Esophagus mucosa (tissue), 1 donor: ENCODE results near the gene DHRSX. TPM values are rescaled to one million over a fixed set of nuclear protein-coding genes. Genes with fewer than 3 reads are reported as not detected.
"Not testable (repeated sequence)": the region's sequence is repeated elsewhere in the genome, so short reads cannot be mapped to it uniquely, and the experiment has no call there.

ENCODE experiments used
- ATAC-seq: fragments of 200-7000 bp; cut with Tn5 transposase; one replicate; pipeline ENCODE4 v1.9.1; 2020
- total RNA-seq: library from RNA; stranded (reverse); gene quantifications from one replicate; pipeline ENCODE4 v1.2.4, GENCODE V29; 2023
- donor health status: DM: yes; HTN: yes; CAD: no.

Gene DHRSX, protein sequence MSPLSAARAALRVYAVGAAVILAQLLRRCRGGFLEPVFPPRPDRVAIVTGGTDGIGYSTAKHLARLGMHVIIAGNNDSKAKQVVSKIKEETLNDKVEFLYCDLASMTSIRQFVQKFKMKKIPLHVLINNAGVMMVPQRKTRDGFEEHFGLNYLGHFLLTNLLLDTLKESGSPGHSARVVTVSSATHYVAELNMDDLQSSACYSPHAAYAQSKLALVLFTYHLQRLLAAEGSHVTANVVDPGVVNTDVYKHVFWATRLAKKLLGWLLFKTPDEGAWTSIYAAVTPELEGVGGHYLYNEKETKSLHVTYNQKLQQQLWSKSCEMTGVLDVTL
- total RNA-seq = 9.7 TPM

DNA sequence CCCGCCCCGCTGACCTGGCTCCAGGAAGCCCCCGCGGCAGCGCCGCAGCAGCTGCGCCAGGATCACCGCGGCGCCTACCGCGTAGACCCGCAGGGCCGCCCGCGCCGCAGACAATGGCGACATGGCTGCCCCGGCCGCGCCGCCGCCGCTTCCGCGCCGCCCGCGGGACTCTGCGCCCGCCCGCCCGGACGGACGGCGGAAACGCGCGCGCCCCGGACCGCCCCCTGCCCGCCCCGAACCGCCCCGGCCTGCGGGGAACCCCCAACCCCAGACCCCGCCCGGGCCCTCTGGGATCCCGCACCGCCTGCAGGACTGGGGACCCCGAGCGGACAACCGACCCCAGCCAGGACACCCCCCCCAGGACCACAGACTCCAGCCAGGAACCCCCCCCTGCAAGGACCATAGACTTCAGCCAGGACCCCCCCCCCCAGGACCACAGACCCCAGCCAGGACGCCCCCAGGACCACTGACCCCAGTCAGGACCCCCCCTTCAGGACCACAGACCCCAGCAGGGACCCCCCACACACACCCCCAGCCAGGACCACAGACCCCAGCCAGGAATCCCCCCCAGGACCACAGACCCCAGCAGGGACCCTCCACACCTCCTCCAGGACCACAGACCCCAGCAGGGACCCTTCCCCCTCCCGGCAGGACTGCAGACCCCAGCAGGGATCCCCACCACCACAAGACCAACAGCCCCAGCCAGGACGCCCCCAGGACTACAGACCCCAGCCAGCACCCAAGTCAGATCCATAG is at the start of gene DHRSX, which contains the start of gene ZBED1:
Gene DHRSX, minus strand, starts transcription at position 174 of the 756 bp plus-strand sequence. Its CDS starts 51 bp downstream, at position 123.
Gene ZBED1, minus strand, starts transcription at position 174 of the 756 bp plus-strand sequence. CDS start 10,257 bp downstream, outside the sequence.
- ATAC-seq = peak; percentile 48

- no peak for ATAC-seq
These were observed 49.1 kb upstream of the DHRSX start for GRCh38 chrX:2549876-2550275.

GRCh38 chrX:2548711-2549423 is 48.1 kb upstream of the DHRSX start:
- no peak for ATAC-seq

- no peak for ATAC-seq
These were observed 47.0 kb upstream of the DHRSX start for GRCh38 chrX:2547736-2548135.

GRCh38 chrX:2546496-2546895 is 45.7 kb upstream of the DHRSX start:
- ATAC-seq = no peak

DNA sequence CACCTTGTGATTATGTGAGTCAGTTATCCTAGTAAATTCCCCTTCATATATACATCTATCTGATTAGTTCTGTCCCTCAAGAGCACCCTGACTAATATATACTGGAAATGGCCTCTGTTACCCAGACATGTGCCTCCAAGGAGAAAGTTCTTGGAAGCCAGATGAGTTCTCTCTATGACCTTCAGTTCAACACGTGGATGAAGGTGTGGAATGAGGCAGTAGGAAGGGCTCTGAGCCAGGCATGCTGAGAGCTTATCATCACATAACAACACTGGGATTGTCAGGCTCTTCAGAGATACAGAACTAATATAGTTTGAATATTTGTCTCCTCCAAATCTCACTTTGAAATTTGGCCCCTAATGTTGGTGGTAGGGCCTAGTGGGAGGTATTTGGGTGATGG is 44.4 kb upstream of the DHRSX start:
- no peak for ATAC-seq

GRCh38 chrX:2542826-2543521 is 42.2 kb upstream of the DHRSX start:
- no peak for ATAC-seq

GRCh38 chrX:2541603-2542002 is 40.8 kb upstream of the DHRSX start:
- no peak for ATAC-seq

DNA sequence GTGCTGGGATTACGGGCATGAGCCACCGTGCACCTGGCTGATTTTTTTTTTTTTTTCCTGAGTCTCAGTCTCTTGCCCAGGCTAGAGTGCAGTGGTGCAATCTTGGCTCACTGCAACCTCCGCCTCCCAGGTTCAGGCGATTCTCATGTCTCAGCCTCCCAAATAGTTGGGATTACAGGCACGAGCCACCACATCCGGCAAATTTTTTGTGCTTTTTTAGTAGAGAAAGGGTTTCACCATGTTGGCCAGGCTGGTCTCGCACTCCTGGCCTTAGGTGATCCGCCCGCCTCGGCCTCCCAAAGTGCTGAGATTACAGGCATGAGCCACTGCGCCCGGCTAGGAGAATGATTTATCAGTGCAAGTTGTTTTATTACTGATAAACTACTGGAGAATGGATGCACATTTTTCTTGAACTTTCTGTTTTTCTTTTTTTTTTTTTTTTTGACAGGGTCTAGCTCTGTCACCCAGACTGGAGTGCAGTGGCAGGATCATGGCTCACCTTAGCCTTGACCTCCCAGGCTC is 39.7 kb upstream of the DHRSX start:
- ATAC-seq = no peak

DNA sequence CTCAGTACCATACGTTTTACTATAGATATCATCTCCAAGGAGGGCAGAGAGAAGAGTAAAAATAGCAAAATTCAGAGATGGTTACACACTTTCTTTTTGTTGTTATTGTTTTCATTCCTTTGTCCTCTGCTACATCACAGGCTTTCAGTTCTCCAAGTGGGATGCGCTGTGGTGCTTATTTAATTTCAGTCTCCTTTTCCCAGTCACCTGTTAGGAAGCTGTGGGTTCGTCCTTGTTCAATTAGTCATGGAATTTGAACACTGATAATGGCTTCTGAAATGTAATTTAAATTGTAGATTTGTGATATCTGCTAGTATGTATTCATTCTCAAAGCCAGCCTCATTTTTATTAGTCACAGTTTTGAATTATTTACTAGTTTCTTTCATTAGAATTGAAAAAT is 38.8 kb upstream of the DHRSX start:
- ATAC-seq = no peak

GRCh38 chrX:2538031-2538757 is 37.4 kb upstream of the DHRSX start:
- no peak for ATAC-seq

DNA sequence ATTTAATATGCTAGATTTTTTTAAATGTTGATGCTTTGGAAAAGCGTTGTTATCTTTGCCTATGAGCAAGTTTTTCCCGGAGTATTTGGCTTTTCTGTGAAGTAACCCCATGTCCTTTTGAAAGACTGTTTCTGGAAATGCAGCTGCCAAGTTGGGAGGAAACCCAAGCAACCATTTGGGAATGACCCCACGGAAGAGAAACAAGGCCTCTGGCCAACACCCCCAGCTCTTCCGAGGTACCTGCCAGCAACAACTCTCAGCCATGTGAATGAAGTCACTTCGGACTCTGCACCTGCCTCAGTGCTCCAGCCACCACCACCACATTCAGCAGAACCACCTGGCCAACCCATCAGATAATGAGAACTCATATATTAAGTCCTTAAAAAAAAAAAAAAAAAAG is 36.2 kb upstream of the DHRSX start:
- no peak for ATAC-seq

GRCh38 chrX:2536141-2536540 is 35.4 kb upstream of the DHRSX start:
- no peak for ATAC-seq

DNA sequence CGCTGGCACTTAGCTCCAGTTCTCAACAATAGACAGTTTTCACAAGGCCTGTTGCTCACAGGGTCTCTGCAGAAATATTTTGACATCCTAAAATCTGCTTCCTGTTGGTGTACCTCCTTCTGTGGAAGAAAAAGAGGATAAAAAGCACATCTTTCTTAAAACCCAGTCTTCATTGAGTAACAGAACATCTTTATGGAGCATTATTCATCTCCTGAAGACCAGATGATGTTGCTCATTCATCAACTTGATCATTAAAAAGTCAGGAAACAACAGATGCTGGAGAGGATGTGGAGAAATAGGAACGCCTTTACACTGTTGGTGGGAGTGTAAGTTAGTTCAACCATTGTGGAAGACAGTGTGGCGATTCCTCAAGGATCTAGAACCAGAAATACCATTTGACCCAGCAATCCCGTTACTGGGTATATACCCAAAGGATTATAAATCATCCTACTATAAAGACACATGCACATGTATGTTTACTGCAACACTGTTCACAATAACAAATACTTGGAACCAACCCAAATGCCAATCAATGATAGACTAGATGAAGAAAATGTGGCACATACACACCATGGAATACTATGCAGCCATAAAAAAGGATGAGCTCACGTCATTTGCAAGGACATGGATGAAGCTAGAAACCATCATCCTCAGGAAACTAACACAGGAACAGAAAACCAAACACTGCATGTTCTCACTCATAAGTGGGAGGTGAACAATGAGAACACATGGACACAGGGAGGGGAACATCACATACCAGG is 33.7 kb upstream of the DHRSX start:
- ATAC-seq = not testable (repeated sequence)

- no peak for ATAC-seq
These were observed 32.6 kb upstream of the DHRSX start for GRCh38 chrX:2533424-2533823.

- no peak for ATAC-seq
These were observed 25.6 kb upstream of the DHRSX start for GRCh38 chrX:2526390-2526789.

DNA sequence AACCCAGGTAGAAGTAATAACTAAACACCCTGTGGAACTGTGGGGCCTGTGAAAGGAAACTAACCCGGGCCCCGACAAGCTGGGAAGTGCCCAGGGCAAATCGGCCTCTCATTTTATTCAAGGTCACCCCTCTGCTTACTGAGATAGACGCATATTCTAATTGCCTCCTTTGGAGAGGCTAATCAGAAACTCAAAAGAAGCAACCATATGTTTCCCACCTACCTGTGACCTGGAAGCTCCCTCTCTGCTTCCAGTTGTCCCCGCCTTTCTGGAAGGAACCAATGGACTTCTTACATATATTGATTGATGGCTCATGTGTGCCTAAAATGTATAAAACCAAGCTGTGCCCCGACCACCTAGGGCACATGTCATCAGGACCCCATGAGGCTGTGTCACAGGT is 23.1 kb upstream of the DHRSX start:
- ATAC-seq = no peak

- ATAC-seq = no peak
These were observed 21.2 kb upstream of the DHRSX start for GRCh38 chrX:2521927-2522386.

DNA sequence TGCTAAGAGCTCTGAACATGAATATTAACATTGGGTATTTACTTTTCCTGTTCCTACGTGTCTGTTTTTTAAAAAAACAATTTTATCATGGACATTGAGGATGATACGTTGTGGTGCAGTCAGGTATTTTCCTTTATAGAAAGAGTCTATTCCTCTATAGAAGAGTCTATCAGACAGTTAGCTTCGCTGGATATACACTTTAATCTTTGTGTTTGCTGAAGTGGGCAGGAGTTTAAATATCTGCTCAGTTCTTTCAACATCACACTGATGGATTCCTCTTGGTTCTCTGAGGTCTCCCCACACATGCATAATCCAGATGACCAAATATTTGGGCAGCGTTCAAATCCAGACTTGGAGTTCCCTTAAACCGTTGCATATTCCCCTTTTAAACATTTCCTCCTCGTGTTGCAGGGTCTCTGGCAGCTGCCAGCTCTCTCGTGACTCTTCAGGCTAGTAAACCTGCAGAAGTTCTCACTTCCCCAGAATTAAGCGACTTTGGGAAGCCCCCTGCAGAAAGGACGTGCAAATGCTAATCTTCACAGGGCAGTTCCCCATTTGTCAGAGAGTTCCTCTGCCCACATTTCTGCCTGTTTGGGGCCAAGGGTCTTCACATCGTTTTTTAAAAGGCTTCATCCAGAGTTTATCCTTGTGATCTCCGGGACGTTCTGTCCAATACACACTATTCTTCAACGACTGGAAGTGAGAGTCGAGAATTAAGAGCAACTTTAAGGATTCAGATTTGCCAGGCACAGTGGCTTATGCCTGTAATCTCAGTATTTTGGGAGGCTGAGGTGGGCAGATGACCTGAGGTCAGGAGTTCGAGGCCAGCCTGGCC is 20.5 kb upstream of the DHRSX start:
- ATAC-seq = no peak

DNA sequence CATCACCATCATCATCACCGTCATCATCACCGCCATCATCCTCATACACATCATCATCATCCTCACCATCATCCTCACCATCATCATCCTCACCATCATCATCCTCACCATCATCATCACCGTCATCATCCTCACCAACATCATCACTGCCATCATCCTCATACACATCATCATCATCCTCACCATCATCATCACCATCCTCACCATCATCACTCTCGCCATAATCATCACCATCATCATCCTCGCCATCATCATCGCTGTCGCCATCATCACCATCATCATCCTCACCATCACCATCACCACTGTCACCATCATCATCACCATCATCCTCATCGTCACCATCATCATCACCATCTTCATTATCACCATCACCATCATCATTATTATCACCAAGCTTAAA is 19.8 kb upstream of the DHRSX start:
- ATAC-seq = no peak
